Natural killer cell (primary cell): ENCODE data around the gene PTPN7. TPM values are rescaled to one million over a fixed set of nuclear protein-coding genes. Genes with fewer than 3 reads are reported as not detected.

ENCODE experiments used
- ATAC-seq, 3 donors: fragments of 150-1000 bp in 2 of 3; fragments of 200-7000 bp in 1 of 3; cut with Tn5 transposase; 1 replicate in 1 of 3; 2 replicates in 2 of 3; pipeline ENCODE4 v1.10.0; 2021; ENCODE audit warnings: mild to moderate bottlenecking in 2 of 3, moderate library complexity in 2 of 3
- DNase-seq, 2 donors: peaks; one replicate each; pipeline versions ENCODE4 v3.0.0 to v3.0.0-alpha.2; 2013 to 2021; ENCODE audit warnings: mixed read lengths in 1 of 2
- H3K27ac ChIP-seq: one replicate; pipeline ENCODE4 v1.5.1; 2013; ENCODE audit warnings: mild to moderate bottlenecking, low read length
- H3K27me3 ChIP-seq: one replicate; pipeline ENCODE4 v1.6.1; 2013; ENCODE audit warnings: low read length; ENCODE audit not compliant: control insufficient read depth, insufficient read depth
- H3K36me3 ChIP-seq: one replicate; pipeline ENCODE4 v1.6.1; 2013; ENCODE audit warnings: low read length; ENCODE audit not compliant: control insufficient read depth, insufficient read depth
- H3K4me1 ChIP-seq: one replicate; pipeline ENCODE4 v1.6.1; 2013; ENCODE audit warnings: low read length; ENCODE audit not compliant: control insufficient read depth, insufficient read depth
- H3K4me3 ChIP-seq: one replicate; pipeline ENCODE4 v1.5.1; 2013; ENCODE audit warnings: low read length
- H3K9me3 ChIP-seq: one replicate; pipeline ENCODE4 v1.6.1; 2013; ENCODE audit warnings: low read length; ENCODE audit not compliant: control insufficient read depth, insufficient read depth
- H3K27ac Mint-ChIP-seq, 2 donors: one replicate each; pipeline ENCODE4 v1.8.0; 2022; ENCODE audit warnings: mild to moderate bottlenecking in 2 of 2, mixed read lengths in 2 of 2, moderate library complexity in 1 of 2
- H3K27me3 Mint-ChIP-seq, 2 donors: one replicate each; pipeline ENCODE4 v1.8.0; 2022; ENCODE audit warnings: low read depth in 2 of 2, mixed read lengths in 2 of 2
- H3K36me3 Mint-ChIP-seq: one replicate; pipeline ENCODE4 v1.8.0; 2022; ENCODE audit warnings: mixed read lengths
- H3K4me1 Mint-ChIP-seq, 2 donors: one replicate each; pipeline ENCODE4 v1.8.0; 2022; ENCODE audit warnings: mixed read lengths in 2 of 2
- H3K4me3 Mint-ChIP-seq: one replicate; pipeline ENCODE4 v1.8.0; 2022; ENCODE audit warnings: mild to moderate bottlenecking, moderate library complexity, mixed read lengths
- H3K9me3 Mint-ChIP-seq, 2 donors: one replicate each; pipeline ENCODE4 v1.8.0; 2022; ENCODE audit warnings: mixed read lengths in 2 of 2
- WGBS: methylation state at CpG from one replicate; pipeline ENCODE4 v1.1.7; 2013; ENCODE audit warnings: missing lambda C conversion rate; ENCODE audit not compliant: insufficient coverage; 5-methylcytosine and 5-hydroxymethylcytosine counted together
- intact Hi-C: fragments of 100-400 bp; cut with micrococcal nuclease; formaldehyde crosslinking; loops from one replicate; pipeline ENCODE4 v1.14.2; 2022
- total RNA-seq, 4 donors: library from RNA; stranded (reverse); fragments of 120-200 nt in 1 of 4; gene quantifications; one replicate each; pipeline versions ENCODE4 v1.2.3 to v1.2.4, GENCODE V29; 2013 to 2022
- TF ChIP-seq, protein P1 (sequence below): fragments of 200-600 bp; IDR thresholded peaks from one replicate; pipeline ENCODE4 v1.8.0; 2022; ENCODE audit warnings: antibody characterized with exemption

PTPN7 gene
- total RNA-seq, 3 donors from 2014 or later (not counting 1 experiment from before 2014, with no cell fraction given) = 144 to 241 (median 196) TPM

DNA sequence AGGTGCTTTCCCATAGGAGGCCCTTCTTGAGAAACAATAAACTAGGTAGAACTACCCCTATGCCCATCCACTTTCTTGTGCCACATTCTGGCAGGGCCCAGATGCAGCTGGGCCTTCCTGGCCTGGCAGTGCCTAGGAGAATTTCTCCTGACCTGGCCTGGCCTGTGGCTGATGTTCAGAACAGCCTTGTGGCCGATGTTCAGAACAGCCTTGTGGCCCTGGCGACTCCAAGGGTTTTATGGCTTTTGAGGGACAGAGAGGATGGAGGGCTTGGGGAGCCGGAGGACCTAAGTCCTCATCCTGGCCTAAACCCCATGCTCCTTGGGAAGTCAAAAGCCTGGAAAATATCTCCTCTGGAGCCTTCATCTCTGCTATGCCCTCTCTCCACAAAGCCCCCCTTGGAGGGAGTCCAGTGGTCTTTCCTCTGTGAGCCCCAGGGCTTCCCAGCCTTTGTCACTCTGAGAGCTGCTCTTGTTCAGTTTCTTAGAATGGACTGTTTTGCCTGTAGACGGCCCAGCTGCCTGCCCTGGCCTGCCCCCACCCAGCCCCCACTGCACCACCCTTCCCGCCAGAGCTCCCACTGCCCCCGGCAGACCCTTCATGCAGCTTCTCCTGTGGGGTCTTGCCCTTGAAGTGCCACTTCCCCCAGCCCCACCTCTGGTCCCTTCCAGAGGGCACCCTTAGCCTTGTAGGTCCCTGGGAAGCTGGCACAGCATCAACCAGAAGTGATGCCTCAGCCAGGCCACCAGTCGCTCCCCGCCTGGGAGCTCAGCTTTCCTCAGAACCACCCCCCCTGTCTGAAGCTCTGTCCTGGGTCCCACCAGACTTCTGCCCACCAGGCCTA, 30.7 kb downstream of the PTPN7 start:
- WGBS = 89% methylated on average over 8 of the region's 8 CpGs
- Mint-ChIP-seq H3K36me3 (no peaks in the 10 kb centered on the region), H3K27ac (no peak overlapping the region), H3K27me3 (no peaks in the 10 kb centered on the region), H3K9me3 (no peaks in the 10 kb centered on the region), H3K4me3 (no peak overlapping the region), H3K4me1 (no peaks in the 10 kb centered on the region)
- TF ChIP-seq, protein P1, sequence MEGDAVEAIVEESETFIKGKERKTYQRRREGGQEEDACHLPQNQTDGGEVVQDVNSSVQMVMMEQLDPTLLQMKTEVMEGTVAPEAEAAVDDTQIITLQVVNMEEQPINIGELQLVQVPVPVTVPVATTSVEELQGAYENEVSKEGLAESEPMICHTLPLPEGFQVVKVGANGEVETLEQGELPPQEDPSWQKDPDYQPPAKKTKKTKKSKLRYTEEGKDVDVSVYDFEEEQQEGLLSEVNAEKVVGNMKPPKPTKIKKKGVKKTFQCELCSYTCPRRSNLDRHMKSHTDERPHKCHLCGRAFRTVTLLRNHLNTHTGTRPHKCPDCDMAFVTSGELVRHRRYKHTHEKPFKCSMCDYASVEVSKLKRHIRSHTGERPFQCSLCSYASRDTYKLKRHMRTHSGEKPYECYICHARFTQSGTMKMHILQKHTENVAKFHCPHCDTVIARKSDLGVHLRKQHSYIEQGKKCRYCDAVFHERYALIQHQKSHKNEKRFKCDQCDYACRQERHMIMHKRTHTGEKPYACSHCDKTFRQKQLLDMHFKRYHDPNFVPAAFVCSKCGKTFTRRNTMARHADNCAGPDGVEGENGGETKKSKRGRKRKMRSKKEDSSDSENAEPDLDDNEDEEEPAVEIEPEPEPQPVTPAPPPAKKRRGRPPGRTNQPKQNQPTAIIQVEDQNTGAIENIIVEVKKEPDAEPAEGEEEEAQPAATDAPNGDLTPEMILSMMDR = no peak
- Histone ChIP-seq H3K9me3 (no peaks in the 10 kb centered on the region), H3K4me3 (no peak overlapping the region), H3K36me3 (peaks cover 24% of the 10 kb centered on the region), H3K27ac (no peak overlapping the region), H3K4me1 (no peaks in the 10 kb centered on the region), H3K27me3 (no peaks in the 10 kb centered on the region)
- DNase-seq = no peak
- intact Hi-C loops = loop anchor here (10.0 kb wide), 1 partner anchor 115 kb away; the partner anchor contains the start of gene ELF3
- no peak for ATAC-seq

DNA sequence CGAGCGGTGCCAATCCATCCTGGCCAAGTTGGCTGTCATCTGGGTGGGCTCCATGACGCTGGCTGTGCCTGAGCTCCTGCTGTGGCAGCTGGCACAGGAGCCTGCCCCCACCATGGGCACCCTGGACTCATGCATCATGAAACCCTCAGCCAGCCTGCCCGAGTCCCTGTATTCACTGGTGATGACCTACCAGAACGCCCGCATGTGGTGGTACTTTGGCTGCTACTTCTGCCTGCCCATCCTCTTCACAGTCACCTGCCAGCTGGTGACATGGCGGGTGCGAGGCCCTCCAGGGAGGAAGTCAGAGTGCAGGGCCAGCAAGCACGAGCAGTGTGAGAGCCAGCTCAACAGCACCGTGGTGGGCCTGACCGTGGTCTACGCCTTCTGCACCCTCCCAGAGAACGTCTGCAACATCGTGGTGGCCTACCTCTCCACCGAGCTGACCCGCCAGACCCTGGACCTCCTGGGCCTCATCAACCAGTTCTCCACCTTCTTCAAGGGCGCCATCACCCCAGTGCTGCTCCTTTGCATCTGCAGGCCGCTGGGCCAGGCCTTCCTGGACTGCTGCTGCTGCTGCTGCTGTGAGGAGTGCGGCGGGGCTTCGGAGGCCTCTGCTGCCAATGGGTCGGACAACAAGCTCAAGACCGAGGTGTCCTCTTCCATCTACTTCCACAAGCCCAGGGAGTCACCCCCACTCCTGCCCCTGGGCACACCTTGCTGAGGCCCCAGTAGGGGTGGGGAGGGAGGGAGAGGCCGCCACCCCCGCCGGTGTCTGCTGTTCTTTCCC, 32.4 kb downstream of the PTPN7 start:
- H3K27me3 ChIP-seq = no peaks in the 10 kb centered on the region
- no peak for DNase-seq
- H3K4me1 Mint-ChIP-seq = no peaks in the 10 kb centered on the region
- 93% methylated on average over 23 of the region's 26 CpGs for WGBS
- H3K36me3 ChIP-seq = peaks cover 11% of the 10 kb centered on the region
- no peak for ATAC-seq
- no peak overlapping the region for H3K27ac Mint-ChIP-seq
- H3K4me3 Mint-ChIP-seq = no peak overlapping the region
- no peaks in the 10 kb centered on the region for H3K4me1 ChIP-seq
- no peaks in the 10 kb centered on the region for H3K9me3 ChIP-seq
- intact Hi-C loops = no loop called here
- H3K27me3 Mint-ChIP-seq = no peaks in the 10 kb centered on the region
- H3K9me3 Mint-ChIP-seq = no peaks in the 10 kb centered on the region
- H3K4me3 ChIP-seq = no peak overlapping the region
- H3K27ac ChIP-seq = no peak overlapping the region
- no peaks in the 10 kb centered on the region for H3K36me3 Mint-ChIP-seq
- TF ChIP-seq, protein P1 = no peak

- no peaks in the 10 kb centered on the region for H3K4me1 ChIP-seq
- TF ChIP-seq, protein P1 = no peak
- no peak overlapping the region for H3K4me3 ChIP-seq
- H3K4me1 Mint-ChIP-seq = no peaks in the 10 kb centered on the region
- no peaks in the 10 kb centered on the region for H3K27me3 ChIP-seq
- intact Hi-C loops = no loop called here
- H3K9me3 Mint-ChIP-seq = no peaks in the 10 kb centered on the region
- 78% methylated on average over 3 of the region's 6 CpGs for WGBS
- H3K27me3 Mint-ChIP-seq = no peaks in the 10 kb centered on the region
- H3K27ac Mint-ChIP-seq = no peak overlapping the region
- DNase-seq (no peak), ATAC-seq (no peak)
- peaks cover 3% of the 10 kb centered on the region for H3K36me3 ChIP-seq
- no peaks in the 10 kb centered on the region for H3K9me3 ChIP-seq
- no peaks in the 10 kb centered on the region for H3K36me3 Mint-ChIP-seq
- H3K27ac ChIP-seq = no peak overlapping the region
- no peak overlapping the region for H3K4me3 Mint-ChIP-seq
Observed at GRCh38 chr1:202127061-202127460, 33.3 kb downstream of the PTPN7 start.
